Measurements from ENCODE around the gene CCM2.

DNA sequence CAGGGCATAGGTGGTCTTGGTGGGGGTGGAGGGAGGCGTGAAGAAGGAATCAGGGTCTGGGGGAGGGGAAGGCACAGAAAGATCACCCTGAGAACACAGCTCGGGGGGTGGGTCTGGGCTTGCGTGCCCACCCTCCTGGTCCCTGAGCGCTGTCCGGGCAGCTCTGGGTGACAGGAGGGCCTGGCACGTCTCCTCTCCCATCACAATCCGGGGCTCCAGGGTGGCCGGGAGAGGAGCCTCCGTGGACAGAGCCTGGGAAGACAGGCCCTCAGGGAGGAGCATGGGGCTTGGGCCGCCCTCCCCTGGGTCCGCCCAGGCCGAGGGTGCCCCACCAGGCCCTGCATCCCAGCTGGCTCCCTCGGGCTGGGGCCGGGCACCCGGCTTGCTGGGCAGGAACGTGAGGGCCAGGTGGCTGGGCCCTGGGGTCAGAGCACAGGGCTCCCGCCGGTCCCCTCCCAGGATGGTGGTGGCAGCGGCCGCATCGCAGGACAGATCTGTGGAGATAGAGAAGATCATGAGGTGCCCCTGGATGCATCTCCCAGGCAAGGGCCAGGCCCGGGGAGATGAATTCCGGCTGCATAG lies 85.7 kb downstream of the CCM2 start:
- TF ChIP-seq, protein P1, sequence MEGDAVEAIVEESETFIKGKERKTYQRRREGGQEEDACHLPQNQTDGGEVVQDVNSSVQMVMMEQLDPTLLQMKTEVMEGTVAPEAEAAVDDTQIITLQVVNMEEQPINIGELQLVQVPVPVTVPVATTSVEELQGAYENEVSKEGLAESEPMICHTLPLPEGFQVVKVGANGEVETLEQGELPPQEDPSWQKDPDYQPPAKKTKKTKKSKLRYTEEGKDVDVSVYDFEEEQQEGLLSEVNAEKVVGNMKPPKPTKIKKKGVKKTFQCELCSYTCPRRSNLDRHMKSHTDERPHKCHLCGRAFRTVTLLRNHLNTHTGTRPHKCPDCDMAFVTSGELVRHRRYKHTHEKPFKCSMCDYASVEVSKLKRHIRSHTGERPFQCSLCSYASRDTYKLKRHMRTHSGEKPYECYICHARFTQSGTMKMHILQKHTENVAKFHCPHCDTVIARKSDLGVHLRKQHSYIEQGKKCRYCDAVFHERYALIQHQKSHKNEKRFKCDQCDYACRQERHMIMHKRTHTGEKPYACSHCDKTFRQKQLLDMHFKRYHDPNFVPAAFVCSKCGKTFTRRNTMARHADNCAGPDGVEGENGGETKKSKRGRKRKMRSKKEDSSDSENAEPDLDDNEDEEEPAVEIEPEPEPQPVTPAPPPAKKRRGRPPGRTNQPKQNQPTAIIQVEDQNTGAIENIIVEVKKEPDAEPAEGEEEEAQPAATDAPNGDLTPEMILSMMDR (IDR thresholded peaks at IDR 0.05) = no peak
- TF ChIP-seq POLR2A (IDR thresholded peaks at IDR 0.05) (no peak), EP300 (IDR thresholded peaks at IDR 0.05) (no peak), POLR2AphosphoS5 (IDR thresholded peaks at IDR 0.05) (no peak)
